ENCODE data around the gene UGT1A9. TPM values are rescaled to one million over a fixed set of nuclear protein-coding genes. Genes with fewer than 3 reads are reported as not detected.
"Not testable (repeated sequence)": the region's sequence is repeated elsewhere in the genome, so short reads cannot be mapped to it uniquely, and the experiment has no call there.

Gene UGT1A9
- total RNA-seq, 2 donors from 2014 or later = not detected

DNA sequence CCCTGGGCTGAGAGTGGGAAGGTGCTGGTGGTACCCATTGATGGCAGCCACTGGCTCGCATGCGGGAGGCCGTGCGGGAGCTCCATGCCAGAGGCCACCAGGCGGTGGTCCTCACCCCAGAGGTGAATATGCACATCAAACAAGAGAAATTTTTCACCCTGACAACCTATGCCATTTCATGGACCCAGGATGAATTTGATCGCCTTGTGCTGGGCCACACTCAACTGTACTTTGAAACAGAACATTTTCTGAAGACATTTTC lies 75.5 kb downstream of the UGT1A9 start:
- no peaks in the 10 kb centered on the region for H3K4me1 ChIP-seq (replicated peaks)
- no peaks in the 10 kb centered on the region for H3K36me3 ChIP-seq
- WGBS = 94% methylated on average over 6 of the region's 6 CpGs
- DNase-seq (ENCODE audit: low spot score) = no peak
- H3K9me3 ChIP-seq = no peaks in the 10 kb centered on the region
- no peaks in the 10 kb centered on the region for H3K27me3 ChIP-seq (replicated peaks; ENCODE audit: insufficient read depth)
- no peak overlapping the region for H3K4me3 ChIP-seq
- intact Hi-C loops (cut with DNase I) = no loop called here
- no peak overlapping the region for H3K27ac ChIP-seq
- TF ChIP-seq, protein P1, sequence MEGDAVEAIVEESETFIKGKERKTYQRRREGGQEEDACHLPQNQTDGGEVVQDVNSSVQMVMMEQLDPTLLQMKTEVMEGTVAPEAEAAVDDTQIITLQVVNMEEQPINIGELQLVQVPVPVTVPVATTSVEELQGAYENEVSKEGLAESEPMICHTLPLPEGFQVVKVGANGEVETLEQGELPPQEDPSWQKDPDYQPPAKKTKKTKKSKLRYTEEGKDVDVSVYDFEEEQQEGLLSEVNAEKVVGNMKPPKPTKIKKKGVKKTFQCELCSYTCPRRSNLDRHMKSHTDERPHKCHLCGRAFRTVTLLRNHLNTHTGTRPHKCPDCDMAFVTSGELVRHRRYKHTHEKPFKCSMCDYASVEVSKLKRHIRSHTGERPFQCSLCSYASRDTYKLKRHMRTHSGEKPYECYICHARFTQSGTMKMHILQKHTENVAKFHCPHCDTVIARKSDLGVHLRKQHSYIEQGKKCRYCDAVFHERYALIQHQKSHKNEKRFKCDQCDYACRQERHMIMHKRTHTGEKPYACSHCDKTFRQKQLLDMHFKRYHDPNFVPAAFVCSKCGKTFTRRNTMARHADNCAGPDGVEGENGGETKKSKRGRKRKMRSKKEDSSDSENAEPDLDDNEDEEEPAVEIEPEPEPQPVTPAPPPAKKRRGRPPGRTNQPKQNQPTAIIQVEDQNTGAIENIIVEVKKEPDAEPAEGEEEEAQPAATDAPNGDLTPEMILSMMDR (IDR thresholded peaks at IDR 0.05) = no peak
- TF ChIP-seq POLR2A (IDR thresholded peaks at IDR 0.05) = no peak
- no peak for TF ChIP-seq POLR2AphosphoS5 (IDR thresholded peaks at IDR 0.05)

- H3K4me3 ChIP-seq; H3K27me3 ChIP-seq (replicated peaks; ENCODE audit: insufficient read depth); H3K9me3 ChIP-seq; H3K27ac ChIP-seq; H3K4me1 ChIP-seq (replicated peaks); H3K36me3 ChIP-seq; DNase-seq (ENCODE audit: low spot score); intact Hi-C loops (cut with DNase I): not testable (repeated sequence)
- WGBS = 91% methylated on average over 2 of the region's 2 CpGs
Measured at GRCh38 chr2:233750689-233751088, 79.0 kb downstream of the UGT1A9 start.

DNA sequence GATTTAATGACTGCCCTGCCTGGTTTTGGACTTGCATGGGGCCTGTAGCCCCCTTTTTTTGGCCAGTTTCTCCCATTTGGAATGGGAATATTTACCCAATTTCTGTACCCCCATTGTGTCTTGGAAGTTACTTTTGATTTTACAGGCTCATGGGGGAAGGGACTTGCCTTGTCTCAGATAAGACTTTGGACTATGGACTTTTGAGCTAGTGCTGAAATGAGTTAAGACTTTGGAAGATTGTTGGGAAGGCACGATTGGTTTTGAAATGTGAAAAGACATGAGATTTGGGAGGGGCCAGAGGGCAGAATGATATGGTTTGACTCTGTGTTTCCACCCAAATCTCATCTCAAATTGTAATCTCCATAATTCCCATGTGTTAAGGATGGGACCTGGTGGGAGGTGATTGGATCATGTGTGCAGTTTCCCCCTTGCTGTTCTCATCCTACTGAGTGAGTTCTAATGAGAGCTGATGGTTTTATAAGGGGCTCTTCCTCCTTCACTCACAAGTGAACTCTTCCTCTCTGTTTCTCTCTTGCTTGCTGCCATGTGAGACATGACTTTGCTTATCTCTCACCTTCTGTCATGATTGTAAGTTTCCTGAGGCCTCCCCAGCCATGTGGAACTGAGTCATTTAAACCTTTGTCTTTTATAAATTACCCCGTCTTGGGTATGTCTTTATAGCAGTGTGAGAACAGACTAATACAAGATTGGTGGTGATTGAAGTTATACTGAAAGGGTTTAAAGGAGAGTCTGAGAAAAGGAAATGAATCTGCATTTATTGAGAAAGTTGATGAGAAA lies 79.7 kb downstream of the UGT1A9 start:
- intact Hi-C loops (cut with DNase I); H3K27me3 ChIP-seq (replicated peaks; ENCODE audit: insufficient read depth): not testable (repeated sequence)
- 76% methylated on average over 2 of the region's 2 CpGs for WGBS

DNA sequence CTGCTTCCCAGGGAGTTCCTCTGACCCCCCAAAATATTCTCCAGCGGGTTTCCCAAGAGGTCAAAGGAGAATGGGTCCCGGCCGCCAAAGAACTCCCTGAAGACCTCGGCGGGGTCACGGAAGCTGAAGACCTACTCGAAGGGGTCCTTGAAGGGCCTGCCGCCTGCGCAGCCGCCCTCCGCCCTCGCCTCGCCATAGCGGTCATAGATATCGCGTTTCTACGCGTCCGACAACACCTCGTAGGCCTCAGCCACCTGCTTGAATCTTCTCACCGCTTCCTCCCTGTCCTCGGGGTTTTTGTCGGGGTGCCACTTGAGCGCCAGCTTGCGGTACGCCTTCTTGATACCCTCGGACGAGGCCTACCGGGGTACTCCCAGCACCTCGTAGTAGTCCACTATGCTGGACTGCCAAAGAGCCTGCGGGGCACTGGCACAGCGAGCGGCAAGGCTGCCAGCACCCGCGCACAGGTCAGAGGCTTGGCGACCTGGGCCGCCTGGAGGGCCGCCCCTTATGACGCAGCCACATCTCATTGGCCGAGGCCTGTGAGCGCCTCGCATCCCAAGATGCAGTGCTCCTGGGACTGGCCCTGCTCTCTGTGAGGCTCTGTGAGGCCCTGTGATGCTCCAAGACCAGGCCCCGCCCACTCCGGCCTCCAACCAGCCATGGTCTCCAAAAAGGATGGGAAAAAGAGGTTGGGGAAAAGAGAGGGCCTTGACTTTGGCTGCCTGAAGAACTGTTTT lies 83.3 kb downstream of the UGT1A9 start:
- TF ChIP-seq, protein P1 (IDR thresholded peaks at IDR 0.05) = no peak
- no peak for TF ChIP-seq POLR2A (IDR thresholded peaks at IDR 0.05)
- no peak for TF ChIP-seq POLR2AphosphoS5 (IDR thresholded peaks at IDR 0.05)
- intact Hi-C loops (cut with DNase I) = no loop called here
- H3K4me3 ChIP-seq = no peak overlapping the region
- no peaks in the 10 kb centered on the region for H3K36me3 ChIP-seq
- no peaks in the 10 kb centered on the region for H3K27me3 ChIP-seq (replicated peaks; ENCODE audit: insufficient read depth)
- DNase-seq (ENCODE audit: low spot score) = no peak
- no peaks in the 10 kb centered on the region for H3K4me1 ChIP-seq (replicated peaks)
- no peak overlapping the region for H3K27ac ChIP-seq
- no peaks in the 10 kb centered on the region for H3K9me3 ChIP-seq
- 95% methylated on average over 40 of the region's 44 CpGs for WGBS

More for the DNA sequence above, 79.7 kb downstream of the UGT1A9 start:
- H3K4me1 ChIP-seq (replicated peaks); H3K36me3 ChIP-seq; H3K9me3 ChIP-seq; H3K27ac ChIP-seq; DNase-seq (ENCODE audit: low spot score); H3K4me3 ChIP-seq: not testable (repeated sequence)

DNA sequence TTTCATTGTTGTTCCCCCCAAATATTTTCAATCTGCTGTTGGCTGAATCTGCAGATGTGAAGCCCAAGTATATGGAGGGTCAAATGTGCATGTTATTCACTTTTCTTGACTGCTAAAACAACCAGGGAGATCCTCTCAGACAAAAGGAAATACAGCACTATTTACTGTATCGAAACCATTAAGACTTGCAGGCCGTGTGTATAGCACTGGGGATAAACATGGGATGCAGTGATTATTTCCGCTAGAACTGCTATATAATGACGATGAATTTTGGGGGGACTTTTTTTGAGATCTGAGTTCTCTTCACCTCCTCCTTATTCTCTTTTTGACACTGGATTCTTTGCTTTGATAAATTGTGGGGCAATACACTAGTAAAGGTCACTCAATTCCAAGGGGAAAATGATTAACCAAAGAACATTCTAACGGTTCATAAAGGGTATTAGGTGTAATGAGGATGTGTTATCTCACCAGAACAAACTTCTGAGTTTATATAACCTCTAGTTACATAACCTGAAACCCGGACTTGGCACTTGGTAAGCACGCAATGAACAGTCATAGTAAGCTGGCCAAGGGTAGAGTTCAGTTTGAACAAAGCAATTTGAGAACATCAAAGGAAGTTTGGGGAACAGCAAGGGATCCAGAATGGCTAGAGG lies 84.9 kb downstream of the UGT1A9 start:
- TF ChIP-seq POLR2A (IDR thresholded peaks at IDR 0.05) (no peak), POLR2AphosphoS5 (IDR thresholded peaks at IDR 0.05) (no peak)
- TF ChIP-seq, protein P1 (IDR thresholded peaks at IDR 0.05) = no peak
- Histone ChIP-seq H3K4me3 (no peak overlapping the region), H3K4me1 (replicated peaks) (no peaks in the 10 kb centered on the region), H3K36me3 (no peaks in the 10 kb centered on the region), H3K27me3 (replicated peaks; ENCODE audit: insufficient read depth) (no peaks in the 10 kb centered on the region), H3K27ac (no peak overlapping the region), H3K9me3 (no peaks in the 10 kb centered on the region)
- WGBS = 65% methylated on average over 7 of the region's 7 CpGs
- intact Hi-C loops (cut with DNase I) = no loop called here
- no peak for DNase-seq (ENCODE audit: low spot score)

All from prostate gland (tissue), 2 donors.